Renal pelvis (tissue), 4 donors: ENCODE data around the gene CCR8. TPM values are rescaled to one million over a fixed set of nuclear protein-coding genes. Genes with fewer than 3 reads are reported as not detected.
"Not testable (repeated sequence)": the region's sequence is repeated elsewhere in the genome, so short reads cannot be mapped to it uniquely, and the experiment has no call there.

Experiments used
- DNase-seq: peaks from one replicate; pipeline ENCODE4 v3.0.0-alpha.2; 2013
- polyA plus RNA-seq, 3 donors: library from polyadenylated mRNA; unstranded; fragments of 120-200 nt; gene quantifications; one replicate each; pipeline ENCODE4 v1.2.1, GENCODE V29; 2013; ENCODE audit not compliant: insufficient read length in 3 of 3

CCR8 gene
- polyA plus RNA-seq, 3 donors: not detected

- no peak for DNase-seq
Measured at GRCh38 chr3:39313289-39313688, 16.2 kb upstream of the CCR8 start.

GRCh38 chr3:39315420-39315819, 14.1 kb upstream of the CCR8 start:
- DNase-seq: no peak

GRCh38 chr3:39317571-39318169, 11.8 kb upstream of the CCR8 start:
- DNase-seq: no peak

- no peak for DNase-seq
Measured at GRCh38 chr3:39318301-39318700, 11.2 kb upstream of the CCR8 start.

GRCh38 chr3:39319249-39319648, 10.3 kb upstream of the CCR8 start:
- no peak for DNase-seq

- not testable (repeated sequence) for DNase-seq
Measured at GRCh38 chr3:39321574-39321983, 7.9 kb upstream of the CCR8 start.

- not testable (repeated sequence) for DNase-seq
Measured at GRCh38 chr3:39322209-39322715, 7.2 kb upstream of the CCR8 start.

GRCh38 chr3:39322936-39323335, 6.6 kb upstream of the CCR8 start:
- no peak for DNase-seq

GRCh38 chr3:39323494-39323893, 6.0 kb upstream of the CCR8 start:
- DNase-seq: no peak

- no peak for DNase-seq
Measured at GRCh38 chr3:39325236-39325635, 4.3 kb upstream of the CCR8 start.

- DNase-seq: no peak
Measured at GRCh38 chr3:39327053-39327745, 2.3 kb upstream of the CCR8 start.

GRCh38 chr3:39327746-39328349, 1.7 kb upstream of the CCR8 start:
- no peak for DNase-seq

GRCh38 chr3:39330824-39331223, 1.3 kb downstream of the CCR8 start:
- DNase-seq: no peak

- no peak for DNase-seq
Measured at GRCh38 chr3:39332525-39332924, 3.0 kb downstream of the CCR8 start.

- no peak for DNase-seq
Measured at GRCh38 chr3:39333607-39334006, 4.1 kb downstream of the CCR8 start.

GRCh38 chr3:39334205-39334604, 4.7 kb downstream of the CCR8 start:
- DNase-seq: no peak

- DNase-seq: no peak
Measured at GRCh38 chr3:39338201-39338600, 8.7 kb downstream of the CCR8 start.

- no peak for DNase-seq
Measured at GRCh38 chr3:39339086-39339485, 9.6 kb downstream of the CCR8 start.

GRCh38 chr3:39343076-39343717, 13.7 kb downstream of the CCR8 start:
- no peak for DNase-seq

GRCh38 chr3:39343760-39344159, 14.3 kb downstream of the CCR8 start:
- DNase-seq: no peak

- DNase-seq: no peak
Measured at GRCh38 chr3:39344746-39345344, 15.3 kb downstream of the CCR8 start.
